ENCODE measurements around the gene CRYZ. TPM values are rescaled to one million over a fixed set of nuclear protein-coding genes. Genes with fewer than 3 reads are reported as not detected.

The CRYZ gene
- total and polyA plus RNA-seq, 2 donors (not counting 3 experiments of a cell fraction or from before 2014, with no cell fraction given): 24.5 to 32.7 TPM

DNA sequence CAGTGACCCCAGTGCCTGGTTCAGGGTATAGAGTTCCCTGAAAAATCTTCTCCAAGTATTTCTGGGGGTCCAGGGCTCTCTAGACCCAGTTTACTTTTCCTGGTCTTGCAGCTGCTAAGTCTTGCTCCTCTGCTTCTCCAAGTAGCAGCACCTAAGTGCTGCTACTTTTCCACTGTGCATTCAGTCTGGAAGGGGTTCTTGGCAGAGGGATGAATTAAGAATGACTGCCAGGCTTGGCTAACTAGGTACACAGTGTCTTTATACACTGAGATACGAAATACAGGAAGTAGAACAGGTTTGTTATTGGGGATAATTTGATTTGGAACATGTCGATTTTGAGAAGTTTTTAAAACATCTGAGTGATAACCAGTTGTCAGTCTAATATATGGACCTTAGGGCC, 35.0 kb downstream of the CRYZ start:
- ChIA-PET POLR2A (no interaction called here), CTCF (no interaction called here)
- no TSS peak for BruUV-seq (replicated peaks)
- DNase-seq (ENCODE audit: low read depth, low spot score) (no peak), FAIRE-seq (no peak)
- H3K4me3 ChIP-seq (replicated peaks in 1 of 3; ENCODE audit: insufficient read depth in 1 of 3, low read depth in 1 of 3, low read length in 3 of 3): no peak overlapping the region
- no peaks in the 10 kb centered on the region for H4K20me1 ChIP-seq (replicated peaks; ENCODE audit: control insufficient read depth, extremely low read depth, insufficient read depth, low read length)
- peaks cover 0 to 2% of the 10 kb centered on the region in 2 experiments for H3K36me3 ChIP-seq (ENCODE audit: control insufficient read depth in 2 of 2, extremely low read depth in 1 of 2, insufficient read depth in 2 of 2, low read length in 2 of 2)
- no peaks in the 10 kb centered on the region for H3K9me3 ChIP-seq (replicated peaks; ENCODE audit: control insufficient read depth, insufficient read depth, low read length)
- no peaks in the 10 kb centered on the region for H3K79me2 ChIP-seq (ENCODE audit: control insufficient read depth, insufficient read depth, low read length)
- TF ChIP-seq MYC (IDR thresholded peaks at IDR 0.05; ENCODE audit: low read depth, low read length) (no peak), JUN (IDR thresholded peaks at IDR 0.05; ENCODE audit: borderline replicate concordance, insufficient read depth, insufficient read length, low read depth) (no peak), POLR2A (IDR thresholded peaks at IDR 0.05; ENCODE audit: low read depth, low read length) (no peak), FOS (IDR thresholded peaks at IDR 0.05; ENCODE audit: borderline replicate concordance, insufficient read depth, low read length) (no peak), POLR2AphosphoS5 (IDR thresholded peaks at IDR 0.05; ENCODE audit: insufficient read depth, low read depth, low read length) (no peak), EZH2 (IDR thresholded peaks at IDR 0.05; ENCODE audit: borderline replicate concordance, low read depth, low read length, severe bottlenecking) (no peak), GATA2 (IDR thresholded peaks at IDR 0.05; ENCODE audit: insufficient read depth, insufficient read length, low read depth, low read length) (no peak)
- TF ChIP-seq, protein P1, sequence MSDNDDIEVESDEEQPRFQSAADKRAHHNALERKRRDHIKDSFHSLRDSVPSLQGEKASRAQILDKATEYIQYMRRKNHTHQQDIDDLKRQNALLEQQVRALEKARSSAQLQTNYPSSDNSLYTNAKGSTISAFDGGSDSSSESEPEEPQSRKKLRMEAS (IDR thresholded peaks at IDR 0.05; ENCODE audit: insufficient read depth, insufficient read length): no peak
- TF ChIP-seq, protein P2, sequence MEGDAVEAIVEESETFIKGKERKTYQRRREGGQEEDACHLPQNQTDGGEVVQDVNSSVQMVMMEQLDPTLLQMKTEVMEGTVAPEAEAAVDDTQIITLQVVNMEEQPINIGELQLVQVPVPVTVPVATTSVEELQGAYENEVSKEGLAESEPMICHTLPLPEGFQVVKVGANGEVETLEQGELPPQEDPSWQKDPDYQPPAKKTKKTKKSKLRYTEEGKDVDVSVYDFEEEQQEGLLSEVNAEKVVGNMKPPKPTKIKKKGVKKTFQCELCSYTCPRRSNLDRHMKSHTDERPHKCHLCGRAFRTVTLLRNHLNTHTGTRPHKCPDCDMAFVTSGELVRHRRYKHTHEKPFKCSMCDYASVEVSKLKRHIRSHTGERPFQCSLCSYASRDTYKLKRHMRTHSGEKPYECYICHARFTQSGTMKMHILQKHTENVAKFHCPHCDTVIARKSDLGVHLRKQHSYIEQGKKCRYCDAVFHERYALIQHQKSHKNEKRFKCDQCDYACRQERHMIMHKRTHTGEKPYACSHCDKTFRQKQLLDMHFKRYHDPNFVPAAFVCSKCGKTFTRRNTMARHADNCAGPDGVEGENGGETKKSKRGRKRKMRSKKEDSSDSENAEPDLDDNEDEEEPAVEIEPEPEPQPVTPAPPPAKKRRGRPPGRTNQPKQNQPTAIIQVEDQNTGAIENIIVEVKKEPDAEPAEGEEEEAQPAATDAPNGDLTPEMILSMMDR (IDR thresholded peaks at IDR 0.05; ENCODE audit: extremely low read depth in 1 of 2, insufficient read depth in 1 of 2, low read depth in 1 of 2, low read length in 2 of 2): no peak
- intact Hi-C loops (cut with micrococcal nuclease) (no loop called here), dilution Hi-C loops (cut with MboI; ENCODE audit: extremely low pct_ligation_motif_present, low sequenced_read_pairs) (no loop called here)
- H3K4me1 ChIP-seq (ENCODE audit: control insufficient read depth, extremely low read depth, insufficient read depth, low read length): no peaks in the 10 kb centered on the region
- no peak overlapping the region for H3K9ac ChIP-seq (replicated peaks; ENCODE audit: extremely low read depth, insufficient read depth, low read length)
- no peak overlapping the region for H3K27ac ChIP-seq (ENCODE audit: insufficient read depth, low read depth, low read length)
- no peak overlapping the region for H2AFZ ChIP-seq (ENCODE audit: low read depth, low read length)
- H3K9me1 ChIP-seq (replicated peaks; ENCODE audit: control insufficient read depth, extremely low read depth, insufficient read depth, low read length): no peaks in the 10 kb centered on the region
- H3K27me3 ChIP-seq (ENCODE audit: control insufficient read depth in 2 of 2, insufficient read depth in 2 of 2, low read length in 2 of 2): no peaks in the 10 kb centered on the region
- H3K4me2 ChIP-seq (ENCODE audit: insufficient read depth, low read length): no peak overlapping the region

Measured in endothelial cell of umbilical vein (primary cell).